8988T (cell line): ENCODE data around the gene CAMK2B.

Experiments
- DNase-seq: peaks from one replicate; pipeline ENCODE4 v3.0.0; 2011

CAMK2B gene

GRCh38 chr7:44225566-44226395 is 99.6 kb downstream of the CAMK2B start:
- no peak for DNase-seq

- no peak for DNase-seq
Measured at GRCh38 chr7:44224974-44225565, 100.3 kb downstream of the CAMK2B start.

DNA sequence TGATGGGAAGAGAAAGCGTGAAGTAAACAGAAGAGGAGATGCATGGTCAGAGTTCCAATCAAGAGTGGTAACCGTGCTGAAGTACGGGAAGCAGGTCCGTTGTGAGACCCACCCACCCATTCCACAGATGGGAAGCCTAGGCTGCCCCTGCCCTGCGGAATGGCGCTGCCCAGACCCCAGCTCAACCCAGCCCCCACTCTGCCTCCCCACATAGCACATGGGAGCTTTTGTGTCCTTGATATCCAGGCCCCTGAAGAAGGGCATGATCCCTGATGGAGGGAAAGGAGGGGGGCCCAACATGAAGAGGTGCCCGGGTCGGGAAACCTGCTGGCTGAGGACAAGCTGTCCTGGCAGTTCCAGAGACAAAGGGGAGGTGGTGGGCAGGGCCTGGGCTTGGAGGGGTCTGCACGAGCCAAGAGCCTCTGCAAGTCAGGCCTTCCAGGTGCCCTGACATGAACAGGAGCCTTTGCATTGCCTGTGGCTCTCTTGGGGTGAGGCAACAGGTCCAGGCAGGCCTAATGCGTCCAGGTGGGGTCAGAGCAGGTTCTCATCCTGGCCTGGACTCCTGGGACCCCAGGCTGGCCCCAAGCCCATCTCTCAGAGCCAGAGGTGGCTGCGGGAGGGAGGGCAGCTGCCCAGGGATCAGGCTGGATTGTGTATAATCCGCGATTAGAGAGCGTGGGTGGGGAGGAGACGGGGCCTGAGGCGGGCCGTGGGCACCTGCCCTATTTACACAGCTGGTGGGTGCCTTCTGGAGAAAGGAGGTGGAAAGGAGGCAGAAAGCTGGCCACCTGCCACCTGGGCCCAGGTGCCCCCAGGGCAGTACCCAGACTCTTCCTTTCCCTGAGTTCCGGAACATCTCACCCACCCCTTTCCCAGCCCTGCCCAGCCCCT is 101.1 kb downstream of the CAMK2B start:
- no peak for DNase-seq

GRCh38 chr7:44223362-44224079 is 101.9 kb downstream of the CAMK2B start:
- no peak for DNase-seq

DNA sequence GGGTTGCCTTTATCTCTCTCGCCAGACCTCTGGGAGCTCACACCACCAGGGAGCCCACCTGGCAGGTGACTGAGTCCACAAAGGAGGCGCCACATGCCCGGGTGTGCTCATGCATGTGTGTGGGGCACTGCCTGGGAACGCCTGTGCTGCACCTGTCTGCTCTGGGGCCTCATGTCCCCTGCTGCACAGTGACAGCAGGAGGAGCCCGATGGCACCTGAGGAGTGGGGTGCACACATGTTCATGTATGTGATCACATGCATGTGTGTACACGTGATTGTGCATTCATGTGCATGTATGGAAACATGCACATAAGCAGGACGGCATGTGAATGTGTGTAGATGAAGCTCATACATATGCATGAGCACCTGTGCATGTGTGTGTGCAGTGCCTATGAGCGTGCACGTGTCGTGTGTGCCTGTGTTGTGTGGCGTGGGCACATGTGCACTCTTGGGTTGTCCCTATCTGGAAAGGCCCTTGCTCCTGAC is 102.6 kb downstream of the CAMK2B start:
- DNase-seq, result no peak

DNA sequence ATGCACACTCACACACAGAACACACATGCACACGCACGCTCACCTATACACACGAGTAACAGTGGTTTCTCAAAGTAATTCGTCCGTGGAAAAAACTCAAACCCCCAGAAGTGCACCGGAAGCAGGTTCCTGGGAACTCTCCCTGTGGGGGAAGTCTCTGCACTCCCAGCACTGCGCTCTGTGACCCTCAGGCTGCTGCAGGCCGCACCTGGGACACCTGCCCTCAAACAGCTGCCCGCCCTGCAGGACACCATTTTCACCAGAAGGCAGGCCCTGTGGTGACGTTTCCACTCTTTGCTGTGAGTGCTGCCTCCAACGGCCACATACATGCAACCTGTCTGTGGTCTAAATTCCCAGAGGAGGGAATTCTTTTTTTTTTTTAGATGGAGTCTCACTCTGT is 103.3 kb downstream of the CAMK2B start:
- DNase-seq, result no peak

DNA sequence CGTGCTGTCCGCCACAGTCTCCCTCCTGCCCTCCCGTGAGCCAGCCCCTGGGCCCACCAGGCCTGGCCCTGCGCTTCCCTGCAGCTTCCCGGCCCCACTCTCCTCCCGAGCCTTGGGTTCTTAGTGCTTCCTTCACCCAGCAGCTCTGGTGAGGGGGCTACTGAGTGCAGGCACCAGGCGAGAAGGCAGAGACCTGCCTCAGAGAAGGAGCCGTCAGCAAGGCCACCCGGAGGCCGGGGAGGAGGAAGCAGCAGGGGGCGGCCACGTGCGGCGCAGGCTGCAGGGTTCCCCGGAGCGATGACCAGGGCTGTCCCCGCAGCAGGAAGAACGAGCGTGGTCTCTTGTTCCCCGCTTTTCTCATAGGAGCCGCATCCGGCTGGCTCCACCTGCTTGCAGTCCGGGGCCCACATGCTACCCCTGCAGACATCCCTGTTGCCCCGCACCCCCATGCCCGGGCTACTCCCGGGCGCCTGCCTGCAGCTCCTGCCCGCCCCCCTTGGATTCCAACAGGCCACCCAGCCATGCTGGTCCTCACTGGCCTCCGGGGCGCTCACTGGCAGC is 104.1 kb downstream of the CAMK2B start:
- no peak for DNase-seq

GRCh38 chr7:44220358-44221112 is 104.9 kb downstream of the CAMK2B start:
- DNase-seq, result no peak

GRCh38 chr7:44220046-44220357 is 105.4 kb downstream of the CAMK2B start:
- DNase-seq, result no peak

- no peak for DNase-seq
Measured at GRCh38 chr7:44219371-44220045, 105.9 kb downstream of the CAMK2B start.

- DNase-seq, result no peak
Measured at GRCh38 chr7:44218418-44219201, 106.8 kb downstream of the CAMK2B start.

- DNase-seq, result no peak
Measured at GRCh38 chr7:44217852-44218402, 107.5 kb downstream of the CAMK2B start.

DNA sequence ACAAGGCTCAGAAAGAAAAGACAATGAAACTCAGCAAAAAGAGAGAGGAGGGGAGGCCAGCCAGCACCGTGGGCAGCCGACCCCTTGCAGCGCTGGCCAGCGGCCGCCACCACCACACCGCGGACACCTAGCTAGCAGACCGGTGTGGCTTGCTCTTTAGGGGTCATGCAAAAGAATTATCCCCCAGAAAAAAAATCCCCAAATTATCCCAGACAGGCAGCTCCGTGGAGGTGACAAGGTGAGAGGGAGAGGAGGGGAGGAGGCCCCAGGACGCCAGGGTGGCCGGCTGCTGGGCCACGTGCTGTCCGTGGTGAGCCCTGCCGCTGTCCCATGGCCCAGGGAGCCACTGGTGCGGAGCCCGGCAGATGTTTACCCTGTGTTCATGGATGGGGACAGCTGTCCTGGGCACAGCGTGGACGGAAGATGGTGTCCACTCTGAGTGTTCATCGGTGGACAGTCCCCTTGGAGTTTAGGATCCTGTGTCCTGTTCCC is 108.1 kb downstream of the CAMK2B start:
- no peak for DNase-seq

GRCh38 chr7:44216521-44217222 is 108.7 kb downstream of the CAMK2B start:
- DNase-seq, result no peak

DNA sequence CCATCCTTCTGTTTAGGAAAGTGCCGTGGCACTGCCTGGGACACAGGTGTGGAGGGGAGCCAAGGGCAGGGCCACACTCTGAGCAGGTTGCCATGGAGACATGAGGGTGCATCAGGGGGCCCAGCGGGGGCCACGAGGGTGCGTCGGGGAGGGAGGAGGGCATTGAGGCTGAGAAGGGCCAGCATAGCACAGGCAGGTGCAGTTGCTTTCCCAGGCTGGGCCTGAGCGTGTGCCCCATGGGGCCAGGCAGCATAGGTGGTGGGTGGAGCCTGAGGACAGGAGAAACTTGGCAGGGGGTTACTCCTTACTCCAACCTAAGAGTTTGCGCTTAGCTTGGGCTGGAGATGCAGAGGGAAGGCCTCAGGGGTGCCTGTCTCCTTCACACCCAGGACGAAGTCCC is 109.4 kb downstream of the CAMK2B start:
- no peak for DNase-seq

DNA sequence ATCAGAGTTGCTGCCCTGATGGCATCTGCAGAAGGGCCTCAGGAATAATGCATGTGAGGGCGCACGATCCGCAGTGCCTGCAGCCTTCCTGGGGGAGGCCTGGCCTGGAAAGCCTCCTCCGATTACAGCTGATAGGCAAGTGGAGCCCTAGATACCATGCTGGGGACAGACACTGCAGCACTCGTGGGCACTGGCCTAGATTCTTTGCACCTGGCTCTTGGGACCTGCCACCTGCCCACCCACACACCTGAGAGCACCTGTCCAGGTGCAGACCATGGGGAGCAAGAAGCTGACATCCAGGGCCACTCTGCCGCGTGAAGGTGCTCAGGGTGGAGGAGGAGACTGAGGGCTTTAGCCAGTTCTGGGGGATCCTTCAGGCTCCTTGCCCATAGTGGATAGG is 109.9 kb downstream of the CAMK2B start:
- DNase-seq, result no peak

- no peak for DNase-seq
Measured at GRCh38 chr7:44213877-44214388, 111.5 kb downstream of the CAMK2B start.

- DNase-seq, result no peak
Measured at GRCh38 chr7:44213206-44213876, 112.1 kb downstream of the CAMK2B start.
